K562 (cell line): ENCODE results near the gene C19orf44. TPM values are rescaled to one million over a fixed set of nuclear protein-coding genes. Genes with fewer than 3 reads are reported as not detected.
A peak's percentile ranks its signal among the peaks of the same experiment; 100 is the strongest.

Experiments
- GATA2 ChIP-seq: sonication (generic); formaldehyde crosslinking; IDR thresholded peaks from 2 replicates; pipeline ENCODE4 v1.4.0; 2020; ENCODE audit warnings: mild to moderate bottlenecking, missing genetic modification reagents
- HDAC1 ChIP-seq, 2 experiments: fragments of 450-650 bp; IDR thresholded peaks; 2 replicates each; pipeline ENCODE4 v1.6.1; 2016 to 2017; ENCODE audit warnings: inconsistent platforms in 1 of 2, mild to moderate bottlenecking in 1 of 2, moderate library complexity in 1 of 2
- KDM1A ChIP-seq, 2 experiments: fragments of 450-650 bp; IDR thresholded peaks; 2 replicates each; pipeline ENCODE4 v1.6.1; 2016; ENCODE audit warnings: mild to moderate bottlenecking in 2 of 2
- KLF16 ChIP-seq: IDR thresholded peaks from 2 replicates; pipeline ENCODE4 v1.6.1; 2016; ENCODE audit warnings: antibody characterized with exemption
- NCOR1 ChIP-seq: fragments of 450-650 bp; IDR thresholded peaks from 2 replicates; pipeline ENCODE4 v1.6.1; 2016; ENCODE audit warnings: mild to moderate bottlenecking, moderate library complexity
- NR2C1 ChIP-seq, 2 experiments: fragments of 450-650 bp; IDR thresholded peaks; 2 replicates each; pipeline ENCODE4 v1.6.1; 2017; ENCODE audit warnings: mild to moderate bottlenecking in 2 of 2, antibody characterized with exemption in 1 of 2, inconsistent platforms in 1 of 2, missing compliant biosample characterization in 1 of 2, missing genetic modification characterization in 1 of 2
- NR2C2 ChIP-seq, 2 experiments: fragments of 200-800 bp in 1 of 2; sonication (Bioruptor generic) in 1 of 2; sonication (generic) in 1 of 2; formaldehyde crosslinking in 1 of 2; IDR thresholded peaks; 2 replicates each; pipeline versions ENCODE4 v1.6.1 to v1.8.0; 2016 to 2022; ENCODE audit warnings: mild to moderate bottlenecking in 1 of 2, missing compliant biosample characterization in 1 of 2, missing genetic modification characterization in 1 of 2, missing genetic modification reagents in 1 of 2
- NR4A1 ChIP-seq, 2 experiments: fragments of 250-450 bp in 1 of 2; fragments of 450-650 bp in 1 of 2; sonication (Bioruptor Pico) in 1 of 2; IDR thresholded peaks; 2 replicates each; pipeline versions ENCODE4 v1.4.0 to v1.6.1; 2016 to 2020; ENCODE audit warnings: mild to moderate bottlenecking in 2 of 2, missing compliant biosample characterization in 1 of 2, missing genetic modification characterization in 1 of 2, moderate library complexity in 1 of 2
- SMARCA4 ChIP-seq: fragments of 450-650 bp; IDR thresholded peaks from 2 replicates; pipeline ENCODE4 v1.6.1; 2016
- SMARCE1 ChIP-seq: fragments of 450-650 bp; IDR thresholded peaks from 2 replicates; pipeline ENCODE4 v1.7.1; 2016; ENCODE audit warnings: mild to moderate bottlenecking
- TAL1 ChIP-seq: fragments of 450-650 bp; IDR thresholded peaks from 2 replicates; pipeline ENCODE4 v1.6.1; 2016; ENCODE audit warnings: mild to moderate bottlenecking
- TEAD1 ChIP-seq, 2 experiments: fragments of 450-650 bp in 1 of 2; sonication (generic) in 1 of 2; formaldehyde crosslinking; IDR thresholded peaks; 2 replicates each; pipeline versions ENCODE4 v1.4.0 to v1.8.0; 2020 to 2022; ENCODE audit warnings: mild to moderate bottlenecking in 2 of 2, missing genetic modification reagents in 1 of 2
- TEAD4 ChIP-seq, 2 experiments: sonication (generic) in 1 of 2; formaldehyde crosslinking in 1 of 2; IDR thresholded peaks; 2 replicates each; pipeline versions ENCODE4 v1.6.1 to v1.8.0; 2012 to 2022; ENCODE audit warnings: borderline replicate concordance in 1 of 2, inconsistent platforms in 1 of 2, low read length in 1 of 2, mild to moderate bottlenecking in 1 of 2, missing genetic modification reagents in 1 of 2
- ZBTB17 ChIP-seq: fragments of 450-650 bp; formaldehyde crosslinking; IDR thresholded peaks from 2 replicates; pipeline ENCODE4 v1.4.0; 2020; ENCODE audit warnings: mild to moderate bottlenecking
- polyA plus RNA-seq, 8 experiments: library from polyadenylated mRNA; depleted of rRNA in 4 of 8; stranded (reverse) in 5 of 8; unstranded in 3 of 8; fragments of >200 nt; fragmentation: Nextera tagmentation in 2 of 8; fragmentation: Illumina TruSeq in 1 of 8; extraction: Ambion mirVana in 2 of 8; extraction: Trizol in 1 of 8; gene quantifications; 2 replicates each; pipeline versions ENCODE4 v1.2.1 to v1.2.3, GENCODE V29; 2011 to 2014; ENCODE audit warnings: inconsistent platforms in 1 of 8, missing spikeins in 1 of 8
- total RNA-seq, 7 experiments: library from RNA; depleted of rRNA in 6 of 7; stranded (reverse); fragments of >200 nt in 6 of 7; fragmentation: Illumina TruSeq in 2 of 7; extraction: Trizol in 2 of 7; gene quantifications; 2 replicates each; pipeline versions ENCODE4 v1.2.1 to v1.2.3, GENCODE V29; 2011 to 2021; ENCODE audit warnings: low replicate concordance in 1 of 7
- TF ChIP-seq, protein P1 (sequence below): fragments of 150-350 bp; conservative IDR thresholded peaks from 2 replicates; pipeline ENCODE4 v1.6.1; 2014; ENCODE audit warnings: low read length
- TF ChIP-seq, protein P2 (sequence below): fragments of 200-800 bp; sonication (Bioruptor generic); IDR thresholded peaks from 2 replicates; pipeline ENCODE4 v1.6.1; 2017; ENCODE audit warnings: missing genetic modification characterization, missing compliant biosample characterization
- TF ChIP-seq, protein P3 (sequence below): fragments of 450-650 bp; IDR thresholded peaks from 2 replicates; pipeline ENCODE4 v1.6.1; 2016; ENCODE audit warnings: low read depth, mild to moderate bottlenecking, moderate library complexity
- TF ChIP-seq, protein P4 (sequence below): sonication (generic); formaldehyde crosslinking; IDR thresholded peaks from 2 replicates; pipeline ENCODE4 v1.8.0; 2022; ENCODE audit warnings: missing genetic modification reagents, mild to moderate bottlenecking, moderate library complexity, borderline replicate concordance
- TF ChIP-seq, protein P5 (sequence below): sonication (generic); formaldehyde crosslinking; IDR thresholded peaks from 2 replicates; pipeline ENCODE4 v1.5.0; 2020; ENCODE audit warnings: missing genetic modification reagents

Gene C19orf44
- total and polyA plus RNA-seq, 9 of the 15 experiments (the other 6 are each of a cell fraction or from before 2014, with no cell fraction given), result 0.41 to 7.7 (median 3.5) TPM

DNA sequence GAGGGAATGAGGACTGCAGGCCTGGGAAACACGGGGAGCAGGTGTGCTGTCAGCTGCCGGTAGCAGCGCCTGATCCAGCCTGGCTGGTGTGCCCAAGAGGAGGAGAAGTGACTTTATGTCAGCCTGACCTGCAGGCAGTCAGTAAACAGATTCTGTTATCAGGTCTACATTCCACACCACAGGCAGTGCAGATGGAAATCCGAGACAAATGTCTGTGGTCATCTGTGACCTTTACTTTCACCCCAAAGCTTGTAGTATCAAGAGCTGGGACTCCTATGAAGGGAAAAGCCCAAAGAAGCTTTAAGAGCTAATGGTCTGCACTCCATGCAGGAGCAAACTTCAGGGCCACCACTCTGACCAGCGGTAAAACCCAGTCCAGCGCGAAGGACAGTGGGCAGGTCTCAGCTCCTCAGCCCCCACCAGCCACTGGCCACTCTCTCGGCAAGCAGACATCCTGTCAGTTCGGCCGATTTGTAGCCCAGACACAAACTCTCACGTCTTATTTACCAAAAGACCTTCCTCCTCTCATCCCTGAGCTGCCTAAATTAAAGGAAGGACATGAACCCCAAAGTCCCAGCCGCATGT, 32.1 kb upstream of the C19orf44 start (continued):
- TF ChIP-seq, protein P1, sequence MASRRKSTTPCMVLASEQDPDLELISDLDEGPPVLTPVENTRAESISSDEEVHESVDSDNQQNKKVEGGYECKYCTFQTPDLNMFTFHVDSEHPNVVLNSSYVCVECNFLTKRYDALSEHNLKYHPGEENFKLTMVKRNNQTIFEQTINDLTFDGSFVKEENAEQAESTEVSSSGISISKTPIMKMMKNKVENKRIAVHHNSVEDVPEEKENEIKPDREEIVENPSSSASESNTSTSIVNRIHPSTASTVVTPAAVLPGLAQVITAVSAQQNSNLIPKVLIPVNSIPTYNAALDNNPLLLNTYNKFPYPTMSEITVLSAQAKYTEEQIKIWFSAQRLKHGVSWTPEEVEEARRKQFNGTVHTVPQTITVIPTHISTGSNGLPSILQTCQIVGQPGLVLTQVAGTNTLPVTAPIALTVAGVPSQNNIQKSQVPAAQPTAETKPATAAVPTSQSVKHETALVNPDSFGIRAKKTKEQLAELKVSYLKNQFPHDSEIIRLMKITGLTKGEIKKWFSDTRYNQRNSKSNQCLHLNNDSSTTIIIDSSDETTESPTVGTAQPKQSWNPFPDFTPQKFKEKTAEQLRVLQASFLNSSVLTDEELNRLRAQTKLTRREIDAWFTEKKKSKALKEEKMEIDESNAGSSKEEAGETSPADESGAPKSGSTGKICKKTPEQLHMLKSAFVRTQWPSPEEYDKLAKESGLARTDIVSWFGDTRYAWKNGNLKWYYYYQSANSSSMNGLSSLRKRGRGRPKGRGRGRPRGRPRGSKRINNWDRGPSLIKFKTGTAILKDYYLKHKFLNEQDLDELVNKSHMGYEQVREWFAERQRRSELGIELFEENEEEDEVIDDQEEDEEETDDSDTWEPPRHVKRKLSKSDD, result no peak
- TF ChIP-seq, protein P2, sequence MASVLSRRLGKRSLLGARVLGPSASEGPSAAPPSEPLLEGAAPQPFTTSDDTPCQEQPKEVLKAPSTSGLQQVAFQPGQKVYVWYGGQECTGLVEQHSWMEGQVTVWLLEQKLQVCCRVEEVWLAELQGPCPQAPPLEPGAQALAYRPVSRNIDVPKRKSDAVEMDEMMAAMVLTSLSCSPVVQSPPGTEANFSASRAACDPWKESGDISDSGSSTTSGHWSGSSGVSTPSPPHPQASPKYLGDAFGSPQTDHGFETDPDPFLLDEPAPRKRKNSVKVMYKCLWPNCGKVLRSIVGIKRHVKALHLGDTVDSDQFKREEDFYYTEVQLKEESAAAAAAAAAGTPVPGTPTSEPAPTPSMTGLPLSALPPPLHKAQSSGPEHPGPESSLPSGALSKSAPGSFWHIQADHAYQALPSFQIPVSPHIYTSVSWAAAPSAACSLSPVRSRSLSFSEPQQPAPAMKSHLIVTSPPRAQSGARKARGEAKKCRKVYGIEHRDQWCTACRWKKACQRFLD (CRISPR knock-in tag), result no peak; the same call in 1 of the 2 replicates
- TF ChIP-seq NR2C1 (IDR thresholded peaks at IDR 0.05) (no peak), NR2C1 (tag; IDR thresholded peaks at IDR 0.05) (peak; percentile 66), SMARCA4 (peak; percentile 52; the same call in 1 of the 2 replicates), KLF16 (peak; percentile 72), GATA2 (peak; percentile 72), NCOR1 (peak; percentile 72), TEAD4 (IDR thresholded peaks at IDR 0.05; ENCODE audit: low read length) (peak; percentile 93), TEAD4 (CRISPR knock-in tag; IDR thresholded peaks at IDR 0.05; ENCODE audit: borderline replicate concordance) (no peak), TEAD1 (CRISPR knock-in tag; IDR thresholded peaks at IDR 0.05) (peak; percentile 81 to 93; a peak in 3 of 4 replicates), NR2C2 (CRISPR knock-in tag; IDR thresholded peaks at IDR 0.05) (no peak), NR2C2 (tag; IDR thresholded peaks at IDR 0.05) (peak; percentile 71), TAL1 (peak; percentile 73), KDM1A (IDR thresholded peaks at IDR 0.05) (peak; percentile 95 to 96), ZBTB17 (CRISPR knock-in tag) (0 out of 2 replicates have a peak, but pooled peaks have one; percentile 31), HDAC1 (IDR thresholded peaks at IDR 0.05) (peak in 1 of 2 experiments; percentile 88; a peak in 2 of 4 replicates), SMARCE1 (peak; percentile 52; the same call in 1 of the 2 replicates), NR4A1 (CRISPR knock-in tag; IDR thresholded peaks at IDR 0.05) (0 out of 2 replicates have a peak, but pooled peaks have one; percentile 38), NR4A1 (tag; IDR thresholded peaks at IDR 0.05) (no peak)
- TF ChIP-seq, protein P3, sequence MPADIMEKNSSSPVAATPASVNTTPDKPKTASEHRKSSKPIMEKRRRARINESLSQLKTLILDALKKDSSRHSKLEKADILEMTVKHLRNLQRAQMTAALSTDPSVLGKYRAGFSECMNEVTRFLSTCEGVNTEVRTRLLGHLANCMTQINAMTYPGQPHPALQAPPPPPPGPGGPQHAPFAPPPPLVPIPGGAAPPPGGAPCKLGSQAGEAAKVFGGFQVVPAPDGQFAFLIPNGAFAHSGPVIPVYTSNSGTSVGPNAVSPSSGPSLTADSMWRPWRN, result peak; percentile 67
- TF ChIP-seq, protein P4, sequence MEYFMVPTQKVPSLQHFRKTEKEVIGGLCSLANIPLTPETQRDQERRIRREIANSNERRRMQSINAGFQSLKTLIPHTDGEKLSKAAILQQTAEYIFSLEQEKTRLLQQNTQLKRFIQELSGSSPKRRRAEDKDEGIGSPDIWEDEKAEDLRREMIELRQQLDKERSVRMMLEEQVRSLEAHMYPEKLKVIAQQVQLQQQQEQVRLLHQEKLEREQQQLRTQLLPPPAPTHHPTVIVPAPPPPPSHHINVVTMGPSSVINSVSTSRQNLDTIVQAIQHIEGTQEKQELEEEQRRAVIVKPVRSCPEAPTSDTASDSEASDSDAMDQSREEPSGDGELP, result peak; percentile 24; the same call in 1 of the 2 replicates
- TF ChIP-seq, protein P5, sequence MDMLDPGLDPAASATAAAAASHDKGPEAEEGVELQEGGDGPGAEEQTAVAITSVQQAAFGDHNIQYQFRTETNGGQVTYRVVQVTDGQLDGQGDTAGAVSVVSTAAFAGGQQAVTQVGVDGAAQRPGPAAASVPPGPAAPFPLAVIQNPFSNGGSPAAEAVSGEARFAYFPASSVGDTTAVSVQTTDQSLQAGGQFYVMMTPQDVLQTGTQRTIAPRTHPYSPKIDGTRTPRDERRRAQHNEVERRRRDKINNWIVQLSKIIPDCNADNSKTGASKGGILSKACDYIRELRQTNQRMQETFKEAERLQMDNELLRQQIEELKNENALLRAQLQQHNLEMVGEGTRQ (CRISPR knock-in tag), result no peak
